Smooth muscle cell (in vitro differentiated cells): ENCODE results near the gene ZNF292. TPM values are rescaled to one million over a fixed set of nuclear protein-coding genes. Genes with fewer than 3 reads are reported as not detected.
A peak's percentile ranks its signal among the peaks of the same experiment; 100 is the strongest.

Source experiments
- DNase-seq: peaks from one replicate; lab custom pipeline; 2025; ENCODE audit not compliant: unreplicated experiment; lab: John Stamatoyannopoulos, UW
- H2AFZ ChIP-seq: fragments of 200-600 bp; sonication (generic); 2 replicates; pipeline ENCODE4 v1.6.0; 2016; ENCODE audit warnings: antibody characterized with exemption, low read depth, mild to moderate bottlenecking
- H3F3A ChIP-seq: fragments of 200-600 bp; sonication (generic); 2 replicates; pipeline ENCODE4 v1.6.0; 2017; ENCODE audit warnings: antibody characterized with exemption, low read depth
- H3K27ac ChIP-seq: fragments of 200-600 bp; sonication (generic); 2 replicates; pipeline ENCODE4 v1.5.1; 2016; ENCODE audit warnings: low read depth, mild to moderate bottlenecking
- H3K27me3 ChIP-seq: fragments of 200-600 bp; sonication (generic); 2 replicates; pipeline ENCODE4 v1.6.1; 2016; ENCODE audit warnings: low read depth, mild to moderate bottlenecking
- H3K36me3 ChIP-seq: fragments of 200-600 bp; sonication (generic); 2 replicates; pipeline ENCODE4 v1.5.1; 2016; ENCODE audit warnings: low read depth
- H3K4me1 ChIP-seq: fragments of 200-600 bp; sonication (generic); 2 replicates; pipeline ENCODE4 v1.5.1; 2016; ENCODE audit warnings: low read depth
- H3K4me2 ChIP-seq: fragments of 200-600 bp; sonication (generic); 2 replicates; pipeline ENCODE4 v1.6.0; 2016; ENCODE audit warnings: mild to moderate bottlenecking
- H3K4me3 ChIP-seq: fragments of 200-600 bp; sonication (generic); 2 replicates; pipeline ENCODE4 v1.5.1; 2016; ENCODE audit warnings: mild to moderate bottlenecking
- H3K79me2 ChIP-seq: fragments of 200-600 bp; sonication (generic); 2 replicates; pipeline ENCODE4 v1.6.0; 2016; ENCODE audit warnings: low read depth, mild to moderate bottlenecking
- H3K9ac ChIP-seq: fragments of 200-600 bp; sonication (generic); 2 replicates; pipeline ENCODE4 v1.6.0; 2016; ENCODE audit warnings: low read depth
- H3K9me3 ChIP-seq: fragments of 200-600 bp; sonication (generic); replicated peaks from 2 replicates; pipeline ENCODE4 v1.5.1; 2016; ENCODE audit warnings: low read depth
- H4K20me1 ChIP-seq: fragments of 200-600 bp; sonication (generic); 2 replicates; pipeline ENCODE4 v1.6.0; 2016; ENCODE audit warnings: low read depth
- WGBS: methylation state at CpG from one replicate; pipeline ENCODE4 v1.1.7; 2016; ENCODE audit warnings: low lambda C conversion rate; 5-methylcytosine and 5-hydroxymethylcytosine counted together
- polyA plus RNA-seq: library from polyadenylated mRNA; unstranded; fragments of >200 nt; fragmentation: Nextera tagmentation; extraction: Ambion mirVana; gene quantifications from 2 replicates; pipeline ENCODE4 v1.2.1, GENCODE V29; 2016
- total RNA-seq: library from RNA; depleted of rRNA; stranded (reverse); fragments of >200 nt; gene quantifications from 2 replicates; pipeline ENCODE4 v1.2.3, GENCODE V29; 2014
- TF ChIP-seq, protein P1 (sequence below): fragments of 200-600 bp; sonication (generic); IDR thresholded peaks from 2 replicates; pipeline ENCODE4 v1.5.1; 2017; ENCODE audit warnings: borderline replicate concordance, mild to moderate bottlenecking, antibody characterized with exemption; ENCODE audit not compliant: insufficient read depth, poor library complexity, severe bottlenecking

Gene ZNF292
- total RNA-seq, result 46.7 and 50.3 TPM in 2 replicates
- 29.4 and 33.7 TPM in 2 replicates for polyA plus RNA-seq

DNA sequence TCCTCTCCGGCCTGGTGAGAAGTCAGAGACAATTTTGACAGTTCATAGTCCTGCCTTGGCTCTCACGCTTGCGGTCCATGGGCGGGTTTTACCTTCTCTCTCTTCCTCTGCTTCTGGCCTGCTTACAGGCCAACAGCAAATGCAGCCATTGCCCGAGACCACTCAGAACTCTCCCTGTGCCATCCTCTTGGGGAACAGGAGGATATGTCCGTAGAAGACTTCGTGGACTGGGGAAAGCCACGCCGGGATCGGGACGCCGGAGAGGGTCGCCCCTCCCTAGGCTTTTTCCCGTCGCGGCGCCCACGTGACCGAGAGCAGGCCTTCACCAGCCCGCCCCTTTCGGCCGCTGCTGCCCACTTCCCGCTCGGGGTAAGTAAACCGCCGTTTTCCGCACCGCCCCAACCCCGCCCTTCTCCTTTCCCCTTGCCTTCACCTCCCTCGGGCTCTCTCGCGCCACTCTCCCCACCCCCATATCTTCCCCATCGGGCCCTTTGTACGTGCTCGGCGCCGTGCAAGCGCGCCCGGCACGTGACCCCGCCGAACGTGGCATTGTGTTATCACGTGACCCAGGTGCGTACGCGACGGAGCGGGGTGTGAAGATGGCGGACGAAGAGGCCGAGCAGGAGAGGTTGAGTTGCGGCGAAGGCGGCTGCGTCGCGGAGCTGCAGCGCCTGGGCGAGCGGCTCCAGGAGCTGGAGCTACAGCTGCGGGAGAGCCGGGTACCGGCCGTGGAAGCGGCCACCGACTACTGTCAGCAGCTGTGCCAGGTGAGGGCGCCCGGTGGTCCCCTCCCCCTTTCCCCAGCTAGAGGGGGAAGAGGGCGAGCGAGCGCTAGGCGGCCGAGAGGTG, at the start of gene ZNF292:
TSS of gene ZNF292 (plus strand) at position 573 of the 849 bp plus-strand sequence. CDS start at position 600, 27 bp downstream.
- Histone ChIP-seq H3K36me3 (no peaks in the 10 kb centered on the region), H3K4me2 (peak within 1 kb of the TSS; percentile 86), H3K9ac (peak within 1 kb of the TSS; percentile 85), H3F3A (peaks cover 6% of the 10 kb centered on the region), H2AFZ (peak within 1 kb of the TSS; percentile 68), H3K4me1 (peaks cover 43% of the 10 kb centered on the region), H3K27ac (peak within 1 kb of the TSS; percentile 91), H3K9me3 (no peaks in the 10 kb centered on the region), H4K20me1 (peaks cover 43% of the 10 kb centered on the region), H3K79me2 (peaks cover 70% of the 10 kb centered on the region), H3K4me3 (peak within 1 kb of the TSS; percentile 78), H3K27me3 (no peaks in the 10 kb centered on the region)
- WGBS, result 2% methylated on average over 62 of the region's 75 CpGs
- peak; percentile 82 for DNase-seq
- TF ChIP-seq, protein P1, sequence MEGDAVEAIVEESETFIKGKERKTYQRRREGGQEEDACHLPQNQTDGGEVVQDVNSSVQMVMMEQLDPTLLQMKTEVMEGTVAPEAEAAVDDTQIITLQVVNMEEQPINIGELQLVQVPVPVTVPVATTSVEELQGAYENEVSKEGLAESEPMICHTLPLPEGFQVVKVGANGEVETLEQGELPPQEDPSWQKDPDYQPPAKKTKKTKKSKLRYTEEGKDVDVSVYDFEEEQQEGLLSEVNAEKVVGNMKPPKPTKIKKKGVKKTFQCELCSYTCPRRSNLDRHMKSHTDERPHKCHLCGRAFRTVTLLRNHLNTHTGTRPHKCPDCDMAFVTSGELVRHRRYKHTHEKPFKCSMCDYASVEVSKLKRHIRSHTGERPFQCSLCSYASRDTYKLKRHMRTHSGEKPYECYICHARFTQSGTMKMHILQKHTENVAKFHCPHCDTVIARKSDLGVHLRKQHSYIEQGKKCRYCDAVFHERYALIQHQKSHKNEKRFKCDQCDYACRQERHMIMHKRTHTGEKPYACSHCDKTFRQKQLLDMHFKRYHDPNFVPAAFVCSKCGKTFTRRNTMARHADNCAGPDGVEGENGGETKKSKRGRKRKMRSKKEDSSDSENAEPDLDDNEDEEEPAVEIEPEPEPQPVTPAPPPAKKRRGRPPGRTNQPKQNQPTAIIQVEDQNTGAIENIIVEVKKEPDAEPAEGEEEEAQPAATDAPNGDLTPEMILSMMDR, result no peak

GRCh38 chr6:87105823-87106222, 49.5 kb upstream of the ZNF292 start:
- Histone ChIP-seq H3F3A (no peaks in the 10 kb centered on the region), H3K36me3 (no peaks in the 10 kb centered on the region), H3K9me3 (no peaks in the 10 kb centered on the region), H3K4me3 (no peak overlapping the region), H3K27me3 (no peaks in the 10 kb centered on the region), H3K4me1 (no peaks in the 10 kb centered on the region), H3K27ac (no peak overlapping the region), H3K79me2 (no peaks in the 10 kb centered on the region), H2AFZ (no peak overlapping the region), H3K4me2 (no peak overlapping the region), H3K9ac (no peak overlapping the region), H4K20me1 (no peaks in the 10 kb centered on the region)
- DNase-seq, result no peak
- TF ChIP-seq, protein P1, result no peak

DNA sequence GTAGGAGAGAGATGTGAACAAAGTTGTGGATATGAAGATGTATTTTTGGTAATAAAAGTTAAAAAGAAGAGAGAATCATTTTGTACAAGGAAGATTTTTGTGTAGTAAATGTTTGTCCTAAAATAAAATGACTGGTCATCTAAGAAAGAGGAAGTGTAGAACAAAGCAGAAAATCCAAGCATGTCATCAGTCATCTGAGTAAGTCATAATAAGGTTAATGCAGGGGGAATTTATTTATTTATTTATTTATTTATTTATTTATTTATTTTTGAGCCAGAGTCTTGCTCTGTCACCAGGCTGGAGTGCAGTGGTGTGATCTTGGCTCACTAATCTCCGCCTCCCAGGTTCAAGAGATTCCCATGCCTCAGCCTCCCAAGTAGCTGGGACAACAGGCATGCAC, 44.7 kb upstream of the ZNF292 start:
- TF ChIP-seq, protein P1, result no peak
- no peaks in the 10 kb centered on the region for H3K79me2 ChIP-seq
- DNase-seq, result no peak
- no peaks in the 10 kb centered on the region for H3F3A ChIP-seq
- no peak overlapping the region for H3K27ac ChIP-seq
- WGBS, result 100% methylated on average over 1 of the region's 1 CpG
- no peaks in the 10 kb centered on the region for H3K4me1 ChIP-seq
- H3K9me3 ChIP-seq, result no peaks in the 10 kb centered on the region
- H3K27me3 ChIP-seq, result no peaks in the 10 kb centered on the region
- H3K36me3 ChIP-seq, result no peaks in the 10 kb centered on the region
- no peak overlapping the region for H3K4me3 ChIP-seq
- no peaks in the 10 kb centered on the region for H4K20me1 ChIP-seq
- no peak overlapping the region for H3K4me2 ChIP-seq
- no peak overlapping the region for H3K9ac ChIP-seq
- no peak overlapping the region for H2AFZ ChIP-seq
